GM12891 (cell line): ENCODE measurements around the gene TOMM22.

Experiments
- DNase-seq: peaks from one replicate; pipeline ENCODE4 v3.0.0; 2011; ENCODE audit warnings: low spot score; ENCODE audit not compliant: insufficient read length
- FAIRE-seq: peaks from 2 replicates; lab custom pipeline; 2011; peaks lifted over from hg19 to GRCh38; lab: Jason Lieb, UNC
- PAX5 ChIP-seq: IDR thresholded peaks from 2 replicates; pipeline ENCODE4 v1.6.1; 2011; ENCODE audit warnings: low read length, moderate library complexity, mild to moderate bottlenecking; ENCODE audit not compliant: insufficient read depth, severe bottlenecking
- POLR2A ChIP-seq: IDR thresholded peaks from 2 replicates; pipeline ENCODE4 v1.6.1; 2011; ENCODE audit warnings: low read depth, low read length, control low read depth
- POLR2AphosphoS5 ChIP-seq: IDR thresholded peaks from 2 replicates; pipeline ENCODE4 v1.6.1; 2011; ENCODE audit warnings: low read depth, low read length, control low read depth
- POU2F2 ChIP-seq: IDR thresholded peaks from 2 replicates; pipeline ENCODE4 v1.6.1; 2011; ENCODE audit warnings: low read depth, mild to moderate bottlenecking, control low read depth, low read length, moderate library complexity
- SPI1 ChIP-seq: IDR thresholded peaks from 2 replicates; pipeline ENCODE4 v1.6.1; 2011; ENCODE audit warnings: low read depth, low read length, control low read depth
- TAF1 ChIP-seq: IDR thresholded peaks from 2 replicates; pipeline ENCODE4 v1.6.1; 2011; ENCODE audit warnings: low read depth, low read length, control low read depth

The TOMM22 gene

GRCh38 chr22:38712486-38713207 lies 30.9 kb downstream of the TOMM22 start:
- TF ChIP-seq TAF1 (no peak), PAX5 (no peak), SPI1 (no peak), POLR2A (no peak), POLR2AphosphoS5 (no peak), POU2F2 (no peak)
- FAIRE-seq (no peak), DNase-seq (no peak)

- TF ChIP-seq PAX5 = no peak
- no peak for TF ChIP-seq TAF1
- no peak for TF ChIP-seq SPI1
- no peak for TF ChIP-seq POU2F2
- TF ChIP-seq POLR2A = no peak
- TF ChIP-seq POLR2AphosphoS5 = no peak
- FAIRE-seq (no peak), DNase-seq (no peak)
Observed at GRCh38 chr22:38713921-38714320, 32.2 kb downstream of the TOMM22 start.

DNA sequence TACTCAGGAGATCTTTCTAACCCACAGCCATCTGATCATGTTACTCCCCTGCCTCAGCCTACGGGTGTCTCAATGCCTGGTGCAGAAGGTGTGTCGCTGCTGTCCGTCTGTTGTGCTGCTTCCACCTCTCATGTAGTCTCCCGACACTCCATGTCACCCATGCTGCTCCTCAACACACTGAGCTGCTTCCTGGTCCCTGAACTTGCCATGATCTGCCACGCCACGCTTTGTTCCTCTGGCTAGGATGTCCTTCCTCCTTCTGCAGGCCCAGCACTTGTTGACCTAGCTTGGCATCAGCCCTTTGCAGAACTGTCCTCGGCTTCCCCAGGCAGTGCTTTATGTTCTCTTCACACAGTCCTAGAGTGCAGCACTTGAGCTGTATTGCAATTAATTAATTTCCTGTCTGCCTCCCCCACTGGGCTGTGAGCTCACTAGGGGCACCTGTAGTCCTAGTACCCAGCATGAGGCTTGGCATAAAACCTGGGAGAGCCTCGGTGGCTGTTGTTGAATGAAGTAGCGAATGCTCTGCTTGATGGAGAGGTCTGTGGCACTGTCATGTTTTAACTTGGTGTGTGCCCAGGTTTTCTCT lies 33.5 kb downstream of the TOMM22 start:
- DNase-seq (no peak), FAIRE-seq (peak; percentile 45)
- TF ChIP-seq SPI1 (no peak), TAF1 (no peak), POLR2A (no peak), PAX5 (no peak), POU2F2 (no peak), POLR2AphosphoS5 (no peak)

DNA sequence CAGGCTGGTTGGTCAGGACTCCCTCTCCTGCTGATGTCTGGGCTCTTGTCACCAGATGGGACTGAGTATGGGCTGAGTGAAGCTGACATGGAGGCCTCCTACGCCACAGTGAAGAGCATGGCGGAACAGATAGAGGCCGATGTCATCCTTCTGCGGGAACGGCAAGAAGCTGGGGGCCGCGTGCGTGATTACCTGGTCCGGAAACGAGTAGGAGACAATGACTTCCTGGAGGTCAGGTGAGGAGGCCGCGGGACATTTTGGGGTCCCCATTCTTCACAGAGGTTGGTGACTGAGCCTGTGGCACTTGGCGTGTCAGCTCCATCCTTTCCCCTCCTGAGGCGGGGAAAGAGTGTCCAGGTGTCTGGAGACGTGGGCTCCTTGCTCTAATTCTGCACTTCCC lies 34.1 kb downstream of the TOMM22 start:
- FAIRE-seq (no peak), DNase-seq (no peak)
- TF ChIP-seq POLR2A (no peak), PAX5 (no peak), POU2F2 (no peak), POLR2AphosphoS5 (no peak), SPI1 (no peak)

GRCh38 chr22:38716271-38716670 lies 34.5 kb downstream of the TOMM22 start:
- DNase-seq = no peak
- FAIRE-seq = no peak
- TF ChIP-seq POLR2AphosphoS5 (no peak), POU2F2 (no peak), PAX5 (no peak), SPI1 (no peak), TAF1 (no peak), POLR2A (no peak)

DNA sequence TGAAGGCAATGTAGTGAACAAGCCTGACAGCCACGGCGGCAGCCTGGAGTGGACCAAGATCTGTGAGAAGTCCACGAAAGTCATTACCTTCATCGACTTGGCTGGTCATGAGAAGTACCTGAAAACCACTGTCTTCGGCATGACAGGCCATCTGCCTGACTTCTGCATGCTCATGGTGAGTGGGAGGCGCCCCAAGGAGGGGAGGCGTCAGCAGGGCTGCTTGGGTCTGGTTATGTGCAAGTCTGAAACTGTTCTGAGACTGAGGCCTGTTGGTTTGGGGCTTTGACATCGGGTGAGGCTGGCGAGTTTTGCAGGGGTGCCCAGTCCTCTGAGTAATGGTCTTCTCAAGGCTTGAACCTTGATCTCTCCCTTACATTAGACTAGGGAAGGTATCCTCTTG lies 35.1 kb downstream of the TOMM22 start:
- TF ChIP-seq TAF1 = no peak
- no peak for TF ChIP-seq POLR2AphosphoS5
- no peak for TF ChIP-seq POU2F2
- TF ChIP-seq PAX5 = no peak
- TF ChIP-seq SPI1 = no peak
- no peak for TF ChIP-seq POLR2A
- DNase-seq (no peak), FAIRE-seq (peak; percentile 50)

- DNase-seq (no peak), FAIRE-seq (no peak)
- TF ChIP-seq SPI1 (no peak), POLR2AphosphoS5 (no peak), POU2F2 (no peak), POLR2A (no peak), PAX5 (no peak), TAF1 (no peak)
Observed at GRCh38 chr22:38717244-38717643, 35.5 kb downstream of the TOMM22 start.

- TF ChIP-seq POLR2AphosphoS5 (no peak), POLR2A (no peak), POU2F2 (no peak), TAF1 (no peak), SPI1 (no peak)
- DNase-seq (no peak), FAIRE-seq (no peak)
Observed at GRCh38 chr22:38718414-38718813, 36.7 kb downstream of the TOMM22 start.

- no peak for FAIRE-seq
- TF ChIP-seq POLR2A (no peak), PAX5 (no peak), TAF1 (no peak), POLR2AphosphoS5 (no peak), POU2F2 (no peak), SPI1 (no peak)
- DNase-seq = no peak
Observed at GRCh38 chr22:38719196-38719595, 37.4 kb downstream of the TOMM22 start.

- DNase-seq (no peak), FAIRE-seq (no peak)
- TF ChIP-seq POLR2A (no peak), POLR2AphosphoS5 (no peak), POU2F2 (no peak), SPI1 (no peak), PAX5 (no peak), TAF1 (no peak)
Observed at GRCh38 chr22:38720350-38720749, 38.6 kb downstream of the TOMM22 start.

- DNase-seq = no peak
- FAIRE-seq = no peak
- TF ChIP-seq PAX5 = no peak
- TF ChIP-seq SPI1 = no peak
- no peak for TF ChIP-seq TAF1
Observed at GRCh38 chr22:38721551-38721950, 39.8 kb downstream of the TOMM22 start.
